Aortic smooth muscle cell (primary cell): Measurements from ENCODE around the gene DIP2A. TPM values are rescaled to one million over a fixed set of nuclear protein-coding genes. Genes with fewer than 3 reads are reported as not detected.

ENCODE experiments used
- total RNA-seq: library from RNA; depleted of rRNA; stranded (reverse); fragments of >200 nt; gene quantifications from 2 replicates; pipeline ENCODE4 v1.2.3, GENCODE V29; 2014

Gene DIP2A
- total RNA-seq, result 21.5 and 25.0 TPM in 2 replicates

GRCh38 chr21:46458315-46459023 lies at the start of gene DIP2A:
Gene DIP2A (plus strand): TSS chr21:46458891. CDS start chr21:46459132, 241 bp downstream.

GRCh38 chr21:46604975-46605766 lies 146.5 kb downstream of the DIP2A start, which contains the start of gene S100B:
Gene S100B (minus strand): TSS chr21:46605082. CDS start chr21:46602415, 2,667 bp downstream.

Other genes starting within 250 kb of the DIP2A start
- gene LSS, start 230.1 kb upstream of the DIP2A start, total RNA-seq, result 74.1 and 114 TPM in 2 replicates
- gene MCM3AP, start 173.3 kb upstream of the DIP2A start, total RNA-seq, result 78.2 and 83.1 TPM in 2 replicates
- 11.5 and 14.7 TPM in 2 replicates for gene YBEY, start 172.5 kb upstream of the DIP2A start, total RNA-seq
- 3.4 and 6.2 TPM in 2 replicates for gene C21orf58, start 135.0 kb upstream of the DIP2A start, total RNA-seq
- gene PCNT, start 134.7 kb upstream of the DIP2A start, total RNA-seq, result 26.3 and 26.4 TPM in 2 replicates
- gene S100B, start 146.2 kb downstream of the DIP2A start, total RNA-seq, result 0.12 and 0.26 TPM in 2 replicates
- 200 and 205 TPM in 2 replicates for gene PRMT2, start 176.8 kb downstream of the DIP2A start, total RNA-seq